ENCODE measurements around the gene FBXL20.

DNA sequence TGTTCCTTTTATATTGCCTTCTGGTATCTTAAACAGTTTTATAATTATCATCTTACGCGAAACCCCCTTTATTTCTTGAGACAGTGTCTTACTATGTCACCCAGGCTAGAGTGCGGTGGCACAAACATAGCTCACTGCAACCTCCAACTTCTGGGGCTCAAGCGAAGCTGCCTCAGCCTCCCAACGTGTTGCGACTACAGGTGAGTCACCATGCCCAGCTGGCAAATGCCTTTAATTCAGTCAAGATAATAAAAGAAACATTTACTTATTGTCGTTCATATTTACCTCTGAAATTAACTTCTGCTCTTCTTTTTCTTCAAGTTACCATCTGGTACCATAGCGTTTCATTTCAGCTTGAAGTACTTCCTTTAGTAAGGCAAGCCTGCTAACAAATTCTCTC lies 43.9 kb downstream of the FBXL20 start:
- TF ChIP-seq CTCF (IDR thresholded peaks at IDR 0.05 in 4 of 5, conservative IDR thresholded peaks at IDR 0.05 in 1 of 5) (no peak), POLR2A (IDR thresholded peaks at IDR 0.05) (no peak)
